Astrocyte of the cerebellum (primary cell): ENCODE results near the gene ZMIZ1.
"Not testable (repeated sequence)": the region's sequence is repeated elsewhere in the genome, so short reads cannot be mapped to it uniquely, and the experiment has no call there.

ENCODE experiments used
- DNase-seq: peaks from one replicate; pipeline ENCODE4 v3.0.0-alpha.2; 2011; ENCODE audit warnings: low read depth
- H3K4me3 ChIP-seq: 2 replicates; pipeline ENCODE4 v1.5.1; 2011; ENCODE audit warnings: mild to moderate bottlenecking, low read depth, low read length, moderate library complexity
- CTCF ChIP-seq: IDR thresholded peaks from 2 replicates; pipeline ENCODE4 v1.5.1; 2012; ENCODE audit warnings: low read length, low read depth, moderate library complexity, mild to moderate bottlenecking; ENCODE audit errors: missing control alignments
- in situ Hi-C: cut with HindIII; loops from 2 replicates; pipeline ENCODE4 v1.10.0; 2017; ENCODE audit warnings: low sequenced_read_pairs

Gene ZMIZ1

GRCh38 chr10:79031723-79032122, 37.0 kb upstream of the ZMIZ1 start:
- H3K4me3 ChIP-seq, result no peak overlapping the region
- no peak for DNase-seq
- in situ Hi-C loops, result loop anchor here (10.0 kb wide), 2 partner anchors 677 to 987 kb away; no protein-coding TSS in a partner anchor
- TF ChIP-seq CTCF, result no peak

GRCh38 chr10:79034271-79034876, 34.4 kb upstream of the ZMIZ1 start:
- no peak for TF ChIP-seq CTCF
- in situ Hi-C loops, result loop anchor here (10.0 kb wide), 2 partner anchors 680 to 990 kb away; no protein-coding TSS in a partner anchor
- DNase-seq, result no peak
- H3K4me3 ChIP-seq, result no peak overlapping the region

- in situ Hi-C loops, result loop anchor here (10.0 kb wide), 2 partner anchors 682 to 992 kb away; no protein-coding TSS in a partner anchor
- H3K4me3 ChIP-seq, DNase-seq: not testable (repeated sequence)
Measured at GRCh38 chr10:79036416-79036815, 32.4 kb upstream of the ZMIZ1 start.

GRCh38 chr10:79038104-79038840, 30.5 kb upstream of the ZMIZ1 start:
- in situ Hi-C loops, result loop anchor here (10.0 kb wide), 2 partner anchors 683 to 993 kb away; no protein-coding TSS in a partner anchor
- DNase-seq, result no peak
- H3K4me3 ChIP-seq, result no peak overlapping the region
- no peak for TF ChIP-seq CTCF

- in situ Hi-C loops, result loop anchor here (10.0 kb wide), 2 partner anchors 684 to 994 kb away; no protein-coding TSS in a partner anchor
- no peak for TF ChIP-seq CTCF
- no peak overlapping the region for H3K4me3 ChIP-seq
- no peak for DNase-seq
Measured at GRCh38 chr10:79038841-79039201, 29.9 kb upstream of the ZMIZ1 start.

- in situ Hi-C loops, result no loop called here
Measured at GRCh38 chr10:79042639-79043411, 25.9 kb upstream of the ZMIZ1 start.

More at GRCh38 chr10:79042639-79043411, 25.9 kb upstream of the ZMIZ1 start:
- no peak overlapping the region for H3K4me3 ChIP-seq
- TF ChIP-seq CTCF, result no peak
- DNase-seq, result no peak
